ENCODE data around the gene THSD4.

THSD4 gene

DNA sequence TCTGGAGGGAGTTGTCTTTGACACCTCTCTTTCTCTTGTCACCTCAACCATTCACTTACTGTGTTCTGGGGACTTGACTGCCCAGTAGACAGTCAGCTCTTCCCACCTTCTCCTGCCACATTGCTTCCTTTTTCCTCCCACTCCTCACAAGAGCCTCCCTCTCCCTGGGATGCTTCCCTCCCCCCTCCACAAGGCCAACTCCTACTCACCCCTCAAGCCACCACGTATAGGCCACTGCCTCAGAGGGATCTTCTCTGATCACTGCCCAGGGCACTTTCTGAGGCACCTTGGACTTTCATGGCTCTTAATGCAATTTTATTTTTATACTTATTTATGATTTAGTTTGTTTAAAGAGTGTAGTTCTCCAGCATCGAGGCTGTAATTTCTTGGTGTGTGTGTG lies 23.2 kb downstream of the THSD4 start:
- H3K4me3 Mint-ChIP-seq, result no peak overlapping the region
- ATAC-seq (ENCODE audit: low read depth), result no peak
- no peak overlapping the region for H3K27ac Mint-ChIP-seq
- H3K36me3 Mint-ChIP-seq, result no peaks in the 10 kb centered on the region
- H3K9me3 Mint-ChIP-seq, result peaks cover 2% of the 10 kb centered on the region
- DNase-seq (ENCODE audit: low spot score in 2 of 2), result no peak
- peaks cover 7% of the 10 kb centered on the region for H3K27me3 Mint-ChIP-seq
- no peaks in the 10 kb centered on the region for H3K4me1 Mint-ChIP-seq

DNA sequence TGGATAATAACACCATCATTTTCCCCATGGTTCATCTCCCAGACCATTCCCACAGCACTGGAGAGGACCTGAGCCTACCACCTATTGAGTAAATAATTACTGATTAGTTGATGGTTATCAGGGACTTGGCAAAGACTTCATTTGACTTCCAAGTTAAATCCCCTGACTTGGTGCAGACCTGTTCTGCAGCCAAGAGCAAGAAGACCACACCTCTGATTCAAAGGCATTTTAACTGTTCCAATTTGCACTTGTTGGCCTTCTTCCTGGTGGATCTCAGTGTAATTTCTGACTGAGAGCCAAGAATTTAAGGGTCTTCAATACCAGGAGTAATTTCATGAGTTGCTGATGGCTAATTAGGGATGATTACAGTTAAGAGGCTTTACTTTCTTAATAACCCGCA lies 24.0 kb downstream of the THSD4 start:
- DNase-seq (ENCODE audit: low spot score in 2 of 2), result no peak
- peaks cover 2% of the 10 kb centered on the region for H3K9me3 Mint-ChIP-seq

DNA sequence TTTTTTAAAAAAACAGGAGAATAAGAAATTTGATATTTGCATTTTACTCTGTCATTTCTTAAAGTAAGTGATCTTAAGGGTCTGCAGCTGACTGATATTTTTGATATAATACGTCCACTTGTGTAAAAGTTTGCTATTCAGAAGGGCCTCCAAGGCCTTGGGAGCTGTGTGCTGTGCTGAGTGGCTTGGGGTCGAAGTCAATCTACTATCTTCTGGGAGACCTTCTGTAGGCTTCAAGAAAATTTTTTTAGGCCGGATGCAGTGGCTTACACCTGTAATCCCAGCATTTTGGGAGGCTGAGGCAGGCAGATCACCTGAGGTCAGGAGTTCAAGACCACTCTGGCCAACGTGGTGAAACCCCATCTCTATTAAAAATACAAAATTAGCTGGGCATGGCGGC lies 26.3 kb downstream of the THSD4 start:
- no peak for ATAC-seq (ENCODE audit: low read depth)
- no peak overlapping the region for H3K27ac Mint-ChIP-seq
- H3K9me3 Mint-ChIP-seq, result peaks cover 2% of the 10 kb centered on the region
- no peak overlapping the region for H3K4me3 Mint-ChIP-seq
- H3K4me1 Mint-ChIP-seq, result no peaks in the 10 kb centered on the region
- DNase-seq (ENCODE audit: low spot score in 2 of 2), result no peak
- H3K27me3 Mint-ChIP-seq, result peaks cover 3% of the 10 kb centered on the region
- H3K36me3 Mint-ChIP-seq, result no peaks in the 10 kb centered on the region

More for the DNA sequence above, 24.0 kb downstream of the THSD4 start:
- ATAC-seq (ENCODE audit: low read depth), result no peak
- Mint-ChIP-seq H3K4me3 (no peak overlapping the region), H3K27me3 (peaks cover 7% of the 10 kb centered on the region), H3K4me1 (no peaks in the 10 kb centered on the region), H3K36me3 (no peaks in the 10 kb centered on the region), H3K27ac (no peak overlapping the region)

DNA sequence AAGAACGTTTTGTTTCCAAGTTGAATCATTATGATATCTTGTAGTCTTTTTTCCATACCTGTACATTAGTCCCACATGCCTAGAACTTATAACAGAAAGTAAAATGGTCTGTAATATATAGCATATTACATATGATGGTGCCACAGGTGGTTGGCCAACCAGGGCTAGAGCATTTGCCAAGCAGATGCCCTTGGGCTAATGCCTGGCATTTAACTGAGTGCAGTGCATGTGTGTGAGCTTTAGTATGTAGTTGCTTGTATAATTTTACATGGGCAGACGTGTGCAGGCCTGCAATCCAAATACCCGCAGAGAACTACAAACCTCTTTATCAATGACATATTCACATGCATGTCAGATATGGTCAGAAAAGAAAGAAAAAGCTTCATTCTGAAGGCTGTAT lies 27.5 kb downstream of the THSD4 start:
- Mint-ChIP-seq H3K4me1 (no peaks in the 10 kb centered on the region), H3K27me3 (peaks cover 3% of the 10 kb centered on the region), H3K27ac (no peak overlapping the region), H3K36me3 (no peaks in the 10 kb centered on the region), H3K4me3 (no peak overlapping the region), H3K9me3 (peaks cover 2% of the 10 kb centered on the region)
- DNase-seq (ENCODE audit: low spot score in 2 of 2) (no peak), ATAC-seq (ENCODE audit: low read depth) (no peak)

DNA sequence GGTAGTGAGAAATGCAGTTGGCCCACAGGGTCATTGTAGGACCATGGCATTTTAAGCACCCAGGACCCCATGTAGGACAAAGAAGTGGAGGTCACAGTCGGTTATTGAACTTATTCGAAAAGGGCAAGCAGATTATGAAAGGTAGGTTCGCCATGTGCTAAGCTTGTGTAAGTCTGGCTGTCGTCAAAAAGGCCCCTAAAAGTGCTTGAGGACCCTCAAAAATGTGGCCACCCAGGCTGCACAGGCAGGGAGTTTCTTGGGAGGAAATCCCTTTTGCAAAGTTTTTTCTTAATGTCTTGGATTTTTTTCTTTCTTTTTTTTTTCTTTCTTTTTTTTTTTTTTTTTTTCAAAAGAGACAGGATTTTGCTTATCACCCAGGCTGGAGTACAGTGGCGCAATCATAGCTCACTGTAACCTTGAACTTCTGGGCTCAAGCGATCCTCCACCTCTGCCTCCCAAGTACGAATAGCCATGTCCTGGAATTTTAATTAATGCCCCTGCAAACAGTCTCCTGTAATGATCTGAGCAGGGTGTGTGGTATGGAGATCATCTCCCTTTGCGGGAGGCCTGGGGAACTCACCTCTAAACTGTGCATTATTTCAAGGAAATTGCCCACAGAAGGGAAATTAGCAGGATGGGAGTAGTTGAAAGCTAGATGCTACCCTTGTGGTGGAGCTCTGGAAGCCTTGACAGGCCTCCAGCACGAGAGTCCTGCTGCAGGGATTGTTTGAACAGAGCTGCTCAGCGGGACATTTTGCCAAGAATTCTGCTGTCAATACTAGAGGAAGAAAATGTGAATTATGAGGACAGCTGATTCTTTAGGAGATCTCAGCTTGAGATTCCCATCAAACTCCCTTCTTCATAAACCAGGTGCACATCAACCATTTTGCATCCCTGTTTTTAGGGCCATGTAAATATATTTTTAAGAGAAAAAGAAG lies 28.4 kb downstream of the THSD4 start:
- Mint-ChIP-seq H3K9me3 (no peaks in the 10 kb centered on the region), H3K36me3 (no peaks in the 10 kb centered on the region), H3K4me1 (no peaks in the 10 kb centered on the region), H3K4me3 (no peak overlapping the region), H3K27me3 (peaks cover 3% of the 10 kb centered on the region), H3K27ac (no peak overlapping the region)
- ATAC-seq (ENCODE audit: low read depth) (no peak), DNase-seq (ENCODE audit: low spot score in 2 of 2) (no peak)

DNA sequence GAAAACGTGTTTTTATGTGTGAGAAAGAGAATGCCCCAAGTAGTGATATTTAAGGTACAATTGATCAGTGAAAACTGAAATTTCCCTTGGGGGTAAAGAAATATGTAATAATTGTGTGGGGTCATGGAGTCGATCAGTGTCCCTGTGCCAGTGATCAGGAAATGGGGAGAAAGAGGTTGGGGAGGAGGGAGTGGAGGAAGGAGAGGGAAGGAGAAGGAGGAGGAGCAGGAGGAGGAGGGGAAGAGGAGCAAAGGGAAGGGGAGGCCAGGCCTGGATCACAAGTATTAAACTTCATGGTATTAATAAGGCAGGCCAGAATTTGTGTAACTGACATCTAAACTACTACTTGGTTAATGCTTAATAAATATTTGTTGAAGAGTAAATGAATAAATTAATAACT lies 30.4 kb downstream of the THSD4 start:
- H3K36me3 Mint-ChIP-seq, result no peaks in the 10 kb centered on the region
- no peaks in the 10 kb centered on the region for H3K4me1 Mint-ChIP-seq
- H3K9me3 Mint-ChIP-seq, result no peaks in the 10 kb centered on the region
- peaks cover 3% of the 10 kb centered on the region for H3K27me3 Mint-ChIP-seq
- no peak overlapping the region for H3K27ac Mint-ChIP-seq
- DNase-seq (ENCODE audit: low spot score in 2 of 2), result no peak
- ATAC-seq (ENCODE audit: low read depth), result no peak
- H3K4me3 Mint-ChIP-seq, result no peak overlapping the region

DNA sequence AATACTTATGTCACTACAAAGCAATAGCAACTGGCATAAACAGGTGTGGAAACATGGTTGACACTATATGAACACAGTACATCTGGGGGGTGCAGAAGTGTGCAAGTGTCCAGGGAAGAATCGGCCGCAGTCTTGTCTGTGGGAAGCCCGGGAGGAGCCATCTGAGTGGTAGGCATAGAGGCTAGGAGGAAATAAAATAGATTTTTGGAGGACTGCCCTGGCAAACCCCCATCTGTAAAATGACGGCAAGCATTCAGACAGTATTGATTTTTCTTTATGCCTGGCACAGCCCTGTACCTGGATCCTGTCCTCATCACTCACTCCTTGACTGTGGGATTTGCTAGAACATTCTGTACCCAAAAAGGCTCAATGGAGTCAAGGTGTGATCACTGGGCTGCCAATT lies 31.3 kb downstream of the THSD4 start:
- Mint-ChIP-seq H3K36me3 (no peaks in the 10 kb centered on the region), H3K4me3 (no peak overlapping the region), H3K27ac (no peak overlapping the region), H3K27me3 (peaks cover 2% of the 10 kb centered on the region), H3K9me3 (no peaks in the 10 kb centered on the region), H3K4me1 (no peaks in the 10 kb centered on the region)
- no peak for ATAC-seq (ENCODE audit: low read depth)
- DNase-seq (ENCODE audit: low spot score in 2 of 2), result no peak

DNA sequence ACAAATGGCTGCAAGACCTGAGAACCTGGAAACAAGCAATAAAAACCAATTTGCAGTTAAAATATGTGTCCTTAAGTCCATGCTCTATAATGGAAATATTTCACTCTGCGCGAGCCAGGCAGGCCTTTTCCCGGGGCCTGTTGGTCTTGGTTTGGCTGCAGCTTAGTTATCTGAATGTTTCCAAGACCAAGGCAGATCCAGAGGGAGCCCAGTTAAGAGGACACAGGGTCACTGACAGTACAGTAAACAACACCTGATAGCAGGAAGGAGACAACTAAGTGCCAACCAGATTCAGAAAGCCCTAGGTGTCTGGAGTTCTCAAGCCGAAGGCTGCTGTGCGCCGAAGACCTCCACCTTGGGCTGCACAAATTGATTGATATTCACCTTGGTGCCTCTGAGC lies 32.8 kb downstream of the THSD4 start:
- Mint-ChIP-seq H3K4me1 (no peaks in the 10 kb centered on the region), H3K27ac (no peak overlapping the region), H3K27me3 (peaks cover 2% of the 10 kb centered on the region), H3K9me3 (no peaks in the 10 kb centered on the region), H3K4me3 (no peak overlapping the region), H3K36me3 (no peaks in the 10 kb centered on the region)
- no peak for DNase-seq (ENCODE audit: low spot score in 2 of 2)
- no peak for ATAC-seq (ENCODE audit: low read depth)

DNA sequence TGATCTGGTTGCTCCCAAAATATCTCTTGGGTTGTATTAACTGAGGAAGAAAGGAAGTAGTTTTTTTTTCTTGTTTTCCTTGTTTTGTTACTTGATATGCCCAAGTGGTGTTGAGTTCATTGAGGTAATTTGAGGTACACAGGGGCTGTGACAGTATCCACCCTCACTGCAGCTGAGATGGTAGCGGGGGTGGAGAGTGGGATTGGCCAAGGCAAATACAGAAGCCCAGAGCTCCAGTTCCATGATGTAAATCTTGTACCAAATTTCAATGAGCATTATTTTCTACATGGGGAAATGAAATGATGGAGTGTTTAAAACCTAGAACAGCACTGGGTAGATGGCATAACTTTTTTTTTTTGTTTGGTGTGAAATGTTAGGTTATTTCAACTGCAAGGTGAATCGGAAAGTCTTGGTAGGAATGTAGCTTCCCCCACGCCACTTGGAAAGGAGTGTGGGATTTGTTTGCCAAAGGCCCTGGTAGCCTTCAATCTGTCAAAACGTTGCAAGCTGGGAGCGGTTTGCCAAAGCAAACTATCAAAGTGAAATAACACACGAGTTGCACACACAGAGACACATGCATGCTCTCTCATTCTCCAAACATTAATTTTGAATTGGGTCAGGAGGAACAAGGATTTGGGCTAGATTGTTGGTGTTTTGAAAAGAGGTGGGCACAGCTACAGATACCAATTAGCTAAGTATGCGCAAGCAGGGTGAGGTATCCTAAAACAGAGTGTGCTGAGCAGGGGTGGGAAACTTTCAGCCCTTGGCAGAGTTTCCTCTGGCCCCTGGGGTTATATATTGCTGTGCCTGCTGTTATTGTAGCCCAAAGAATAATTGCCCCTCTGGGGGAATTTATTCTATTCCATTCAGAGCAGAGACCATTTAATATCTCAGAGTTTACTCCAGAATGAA lies 34.6 kb downstream of the THSD4 start:
- DNase-seq (ENCODE audit: low spot score in 2 of 2), result no peak
- Mint-ChIP-seq H3K9me3 (no peaks in the 10 kb centered on the region), H3K36me3 (no peaks in the 10 kb centered on the region), H3K4me1 (no peaks in the 10 kb centered on the region), H3K27me3 (peaks cover 2% of the 10 kb centered on the region), H3K27ac (no peak overlapping the region), H3K4me3 (no peak overlapping the region)
- no peak for ATAC-seq (ENCODE audit: low read depth)

DNA sequence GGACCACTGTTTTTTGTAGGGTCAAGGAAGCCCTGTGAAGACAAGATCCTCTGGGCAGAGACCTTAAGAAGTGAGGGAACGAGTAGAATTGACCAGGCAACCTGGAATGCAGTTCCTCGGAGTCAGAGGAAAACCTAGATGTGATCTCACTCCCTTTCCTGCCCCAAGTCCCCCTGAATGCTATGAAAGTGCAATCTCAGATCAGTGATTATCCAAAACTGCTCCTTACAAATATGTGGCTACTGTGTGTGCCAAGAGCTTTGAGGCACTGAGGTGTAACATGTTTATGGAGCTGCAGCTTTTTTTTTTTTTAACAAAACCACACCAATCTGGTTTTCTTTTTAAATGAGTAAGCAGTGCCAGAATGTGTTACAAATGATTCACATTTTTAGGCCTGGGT lies 35.8 kb downstream of the THSD4 start:
- no peak for DNase-seq (ENCODE audit: low spot score in 2 of 2)
- Mint-ChIP-seq H3K27ac (no peak overlapping the region), H3K9me3 (no peaks in the 10 kb centered on the region), H3K36me3 (no peaks in the 10 kb centered on the region), H3K4me1 (no peaks in the 10 kb centered on the region), H3K4me3 (no peak overlapping the region), H3K27me3 (peaks cover 2% of the 10 kb centered on the region)
- ATAC-seq (ENCODE audit: low read depth), result no peak

DNA sequence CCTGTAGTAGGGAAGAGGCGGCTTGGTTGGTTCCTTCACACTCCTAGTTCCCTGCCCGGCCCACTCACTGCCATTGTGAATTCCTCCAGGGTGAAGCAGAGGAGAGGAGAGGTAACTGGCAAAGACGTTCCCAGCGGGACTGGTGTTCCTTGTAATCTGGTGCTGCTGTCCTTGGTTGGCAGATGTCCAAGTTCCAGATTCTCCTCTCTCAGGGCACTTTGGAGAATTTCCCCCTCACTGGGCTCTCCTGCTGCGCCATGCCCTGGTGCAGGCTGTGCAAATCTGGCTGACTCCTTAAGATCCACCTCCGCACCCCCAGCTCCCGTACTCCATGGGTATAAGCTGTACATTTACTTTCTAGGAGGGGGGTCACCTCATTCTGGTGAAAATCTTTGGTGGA lies 37.3 kb downstream of the THSD4 start:
- H3K4me1 Mint-ChIP-seq, result no peaks in the 10 kb centered on the region
- ATAC-seq (ENCODE audit: low read depth), result no peak
- H3K9me3 Mint-ChIP-seq, result no peaks in the 10 kb centered on the region
- DNase-seq (ENCODE audit: low spot score in 2 of 2), result no peak
- H3K27ac Mint-ChIP-seq, result no peak overlapping the region
- H3K4me3 Mint-ChIP-seq, result no peak overlapping the region
- no peaks in the 10 kb centered on the region for H3K36me3 Mint-ChIP-seq
- no peaks in the 10 kb centered on the region for H3K27me3 Mint-ChIP-seq

DNA sequence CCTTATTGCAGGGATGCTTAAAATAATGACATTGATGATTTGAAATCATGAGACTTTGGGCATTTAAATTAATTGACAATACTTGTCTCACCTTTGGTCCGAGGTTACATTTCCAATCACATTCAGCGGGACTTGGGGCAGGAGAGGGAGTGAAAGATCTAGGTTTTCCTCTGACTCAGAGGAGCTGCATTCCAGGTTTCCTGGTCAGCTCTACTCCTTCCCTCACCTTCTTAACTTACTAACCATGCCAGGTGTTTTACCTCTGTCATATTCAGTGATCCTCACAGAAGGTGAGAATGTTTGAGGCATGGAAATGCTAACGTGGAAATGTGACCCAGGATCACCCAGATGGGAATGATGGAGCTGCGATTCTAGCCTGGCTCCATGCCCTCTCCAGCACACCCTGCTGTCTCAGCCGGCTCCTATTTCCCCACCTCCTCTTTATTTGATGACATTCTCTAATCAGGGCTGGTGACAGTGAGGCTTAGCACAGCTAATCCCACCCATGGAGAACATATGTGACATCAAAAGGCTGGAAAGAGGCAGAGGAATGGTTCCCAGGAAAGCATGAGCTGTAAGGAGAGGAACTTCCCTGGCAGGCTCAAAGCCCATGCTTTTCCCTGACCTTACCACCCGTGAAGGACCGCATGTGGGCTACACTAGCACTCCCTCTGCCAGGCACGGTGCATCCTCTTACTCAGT lies 38.7 kb downstream of the THSD4 start:
- DNase-seq (ENCODE audit: low spot score in 2 of 2) (no peak), ATAC-seq (ENCODE audit: low read depth) (no peak)
- Mint-ChIP-seq H3K36me3 (no peaks in the 10 kb centered on the region), H3K27me3 (no peaks in the 10 kb centered on the region), H3K27ac (no peak overlapping the region), H3K4me3 (no peak overlapping the region), H3K9me3 (no peaks in the 10 kb centered on the region), H3K4me1 (no peaks in the 10 kb centered on the region)

DNA sequence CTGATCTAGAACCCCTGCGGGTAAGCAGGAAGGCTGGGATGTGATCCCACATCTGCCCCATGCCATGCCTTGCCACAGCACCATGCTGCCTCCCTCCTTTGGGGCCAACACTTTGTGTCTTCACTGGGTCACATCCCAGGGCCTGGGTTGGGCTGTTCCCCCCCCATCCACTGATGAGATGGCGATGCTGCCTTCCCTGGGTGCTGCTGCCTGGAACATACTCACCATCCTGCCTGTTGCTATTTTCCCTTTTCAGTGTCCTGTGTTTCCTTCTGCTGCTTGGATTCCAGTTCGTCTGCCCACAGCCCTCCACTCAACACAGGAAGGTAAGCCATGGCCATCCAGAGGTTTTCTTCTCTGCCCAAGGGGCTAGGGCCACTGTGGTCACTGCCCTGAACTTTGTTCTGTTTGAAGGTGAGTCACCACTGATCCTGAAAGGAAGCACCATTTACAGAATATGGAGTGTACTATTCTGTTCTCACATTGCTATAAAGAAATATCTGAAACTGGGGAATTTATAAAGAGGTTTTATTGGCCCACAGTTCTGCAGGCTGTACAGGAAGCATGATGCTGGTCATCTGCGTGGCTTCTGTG lies 39.4 kb downstream of the THSD4 start:
- H3K4me3 Mint-ChIP-seq, result no peak overlapping the region
- no peaks in the 10 kb centered on the region for H3K27me3 Mint-ChIP-seq
- H3K4me1 Mint-ChIP-seq, result no peaks in the 10 kb centered on the region
- H3K27ac Mint-ChIP-seq, result no peak overlapping the region
- H3K36me3 Mint-ChIP-seq, result no peaks in the 10 kb centered on the region
- H3K9me3 Mint-ChIP-seq, result no peaks in the 10 kb centered on the region
- ATAC-seq (ENCODE audit: low read depth) (no peak), DNase-seq (ENCODE audit: low spot score in 2 of 2) (no peak)

DNA sequence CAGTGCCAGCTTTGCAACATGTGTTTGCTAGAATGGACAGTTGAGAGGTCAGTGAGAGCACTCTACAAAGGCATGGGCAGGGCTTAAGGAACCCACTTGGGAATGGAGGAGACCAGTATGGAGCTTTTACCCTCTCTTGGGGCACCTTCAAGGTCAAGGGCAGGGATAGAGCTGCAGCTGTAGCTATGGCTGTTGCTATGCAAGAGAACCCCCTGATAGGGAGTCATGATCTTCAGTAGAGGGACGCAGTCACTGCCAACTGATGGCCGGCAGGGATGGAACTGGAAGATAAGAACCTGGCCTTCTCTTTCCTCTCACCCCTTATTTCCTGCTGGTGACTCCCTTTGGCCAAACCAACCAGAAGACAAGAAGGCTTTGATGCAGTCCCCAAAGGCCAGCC lies 40.3 kb downstream of the THSD4 start:
- Mint-ChIP-seq H3K4me1 (no peaks in the 10 kb centered on the region), H3K36me3 (no peaks in the 10 kb centered on the region), H3K27me3 (no peaks in the 10 kb centered on the region), H3K4me3 (no peak overlapping the region), H3K9me3 (no peaks in the 10 kb centered on the region), H3K27ac (no peak overlapping the region)
- ATAC-seq (ENCODE audit: low read depth) (no peak), DNase-seq (ENCODE audit: low spot score in 2 of 2) (no peak)

All from memory B cell (primary cell).